ENCODE measurements around the gene CEACAM19. TPM values are rescaled to one million over a fixed set of nuclear protein-coding genes. Genes with fewer than 3 reads are reported as not detected.

CEACAM19 gene
- total and polyA plus RNA-seq, 10 donors = 1.0 to 6.8 (median 3.7) TPM

DNA sequence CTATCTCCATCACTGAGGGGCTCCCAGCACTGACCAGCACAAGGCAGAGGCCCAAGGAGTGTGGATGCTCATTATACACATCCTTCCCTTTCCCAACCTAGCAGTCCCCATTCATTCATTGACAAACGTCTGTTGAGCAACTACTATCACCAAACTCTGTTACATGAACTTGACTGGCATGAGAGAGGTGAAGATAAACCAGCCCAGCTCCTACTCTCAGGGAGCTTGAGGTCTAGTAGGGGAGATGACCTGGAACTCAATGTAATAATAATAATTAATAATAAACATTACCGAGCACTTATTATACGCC is 18.8 kb downstream of the CEACAM19 start:
- 77 to 94% (median 81%) methylated on average over 3 of the region's 3 CpGs for WGBS, 5 donors
- TF ChIP-seq POLR2A (IDR thresholded peaks at IDR 0.05) = no peak
- TF ChIP-seq, protein P1, sequence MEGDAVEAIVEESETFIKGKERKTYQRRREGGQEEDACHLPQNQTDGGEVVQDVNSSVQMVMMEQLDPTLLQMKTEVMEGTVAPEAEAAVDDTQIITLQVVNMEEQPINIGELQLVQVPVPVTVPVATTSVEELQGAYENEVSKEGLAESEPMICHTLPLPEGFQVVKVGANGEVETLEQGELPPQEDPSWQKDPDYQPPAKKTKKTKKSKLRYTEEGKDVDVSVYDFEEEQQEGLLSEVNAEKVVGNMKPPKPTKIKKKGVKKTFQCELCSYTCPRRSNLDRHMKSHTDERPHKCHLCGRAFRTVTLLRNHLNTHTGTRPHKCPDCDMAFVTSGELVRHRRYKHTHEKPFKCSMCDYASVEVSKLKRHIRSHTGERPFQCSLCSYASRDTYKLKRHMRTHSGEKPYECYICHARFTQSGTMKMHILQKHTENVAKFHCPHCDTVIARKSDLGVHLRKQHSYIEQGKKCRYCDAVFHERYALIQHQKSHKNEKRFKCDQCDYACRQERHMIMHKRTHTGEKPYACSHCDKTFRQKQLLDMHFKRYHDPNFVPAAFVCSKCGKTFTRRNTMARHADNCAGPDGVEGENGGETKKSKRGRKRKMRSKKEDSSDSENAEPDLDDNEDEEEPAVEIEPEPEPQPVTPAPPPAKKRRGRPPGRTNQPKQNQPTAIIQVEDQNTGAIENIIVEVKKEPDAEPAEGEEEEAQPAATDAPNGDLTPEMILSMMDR (IDR thresholded peaks at IDR 0.05 in 8 of 11, conservative IDR thresholded peaks at IDR 0.05 in 3 of 11) = no peak
- no peak for TF ChIP-seq POLR2AphosphoS5 (IDR thresholded peaks at IDR 0.05)
- H3K9me3 ChIP-seq = no peaks in the 10 kb centered on the region
- H3K36me3 ChIP-seq = no peaks in the 10 kb centered on the region
- no peak overlapping the region for H3K4me3 ChIP-seq
- DNase-seq = no peak
- H3K27ac ChIP-seq = peak overlapping the region in 3 of 8 donors; percentile 3 to 25 (median 5)
- H3K4me1 ChIP-seq = peaks cover 14 to 94% (median 61%) of the 10 kb centered on the region in 6 donors
- intact Hi-C loops (cut with DNase I; ENCODE audit: low total_unique reads) = no loop called here
- peaks cover 0 to 8% (median 0%) of the 10 kb centered on the region in 7 donors for H3K27me3 ChIP-seq (replicated peaks in 1 of 7)

DNA sequence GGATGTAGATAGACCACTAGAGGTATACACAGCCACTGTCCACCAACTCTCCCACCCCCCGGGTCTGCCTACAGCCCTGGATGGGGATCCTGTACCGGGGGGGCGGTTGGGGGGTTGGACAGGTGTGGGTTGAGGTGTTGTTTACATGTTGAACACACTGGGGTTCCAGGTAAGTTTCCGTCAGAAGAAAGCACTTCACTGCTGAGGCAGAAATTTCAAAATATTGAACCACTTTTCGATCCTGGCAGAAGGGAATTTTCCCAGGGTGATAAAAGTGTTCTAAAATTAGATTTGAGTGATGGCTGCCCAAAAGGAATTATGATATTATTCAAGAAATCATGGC is 21.1 kb downstream of the CEACAM19 start:
- no peak for DNase-seq
- WGBS, 5 donors = 14 to 27% (median 18%) methylated on average over 5 of the region's 5 CpGs
- no peaks in the 10 kb centered on the region for H3K36me3 ChIP-seq
- H3K9me3 ChIP-seq = no peaks in the 10 kb centered on the region
- H3K4me3 ChIP-seq = peak overlapping the region in 1 of 8 donors; percentile 33
- TF ChIP-seq POLR2AphosphoS5 (IDR thresholded peaks at IDR 0.05) (no peak), POLR2A (IDR thresholded peaks at IDR 0.05) (no peak)
- TF ChIP-seq, protein P1 (IDR thresholded peaks at IDR 0.05 in 8 of 11, conservative IDR thresholded peaks at IDR 0.05 in 3 of 11) = no peak
- H3K4me1 ChIP-seq = peaks cover 14 to 74% (median 45%) of the 10 kb centered on the region in 6 donors
- intact Hi-C loops (cut with DNase I; ENCODE audit: low total_unique reads) = no loop called here
- peak overlapping the region; percentile 2 to 80 (median 64) for H3K27ac ChIP-seq
- H3K27me3 ChIP-seq (replicated peaks in 1 of 7) = peaks cover 0 to 14% (median 0%) of the 10 kb centered on the region in 7 donors

DNA sequence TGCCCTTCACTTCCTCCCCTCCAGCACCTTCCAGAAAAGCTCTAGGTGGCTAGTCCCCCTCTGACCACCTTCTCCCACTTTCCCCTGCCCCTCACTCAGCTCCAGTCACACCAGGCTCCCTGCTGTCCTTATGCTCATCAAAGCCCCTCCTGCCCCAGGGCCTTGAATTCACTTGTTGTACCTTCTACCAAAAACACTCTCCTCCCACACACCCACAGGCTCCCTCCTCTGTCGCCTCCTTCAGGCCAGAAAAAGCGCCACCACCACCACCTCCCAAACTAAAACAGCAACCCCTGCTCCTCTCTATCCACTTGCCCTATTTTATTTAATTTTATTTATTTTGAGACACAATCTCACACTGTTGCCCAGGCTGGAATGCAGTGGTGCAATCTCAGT is 22.9 kb downstream of the CEACAM19 start:
- 76 to 89% (median 84%) methylated on average over 2 of the region's 2 CpGs for WGBS, 5 donors
- H3K9me3 ChIP-seq = no peaks in the 10 kb centered on the region
- H3K4me3 ChIP-seq = no peak overlapping the region
- DNase-seq = no peak
- H3K27ac ChIP-seq = peak overlapping the region in 3 of 8 donors; percentile 48 to 61 (median 60)
- peaks cover 0 to 14% (median 0%) of the 10 kb centered on the region in 7 donors for H3K27me3 ChIP-seq (replicated peaks in 1 of 7)
- H3K36me3 ChIP-seq = no peaks in the 10 kb centered on the region
- intact Hi-C loops (cut with DNase I; ENCODE audit: low total_unique reads) = no loop called here
- TF ChIP-seq POLR2A (IDR thresholded peaks at IDR 0.05) (no peak), POLR2AphosphoS5 (IDR thresholded peaks at IDR 0.05) (no peak)
- TF ChIP-seq, protein P1 (IDR thresholded peaks at IDR 0.05 in 8 of 11, conservative IDR thresholded peaks at IDR 0.05 in 3 of 11) = peak in 2 of 11 experiments; percentile 15 to 24
- H3K4me1 ChIP-seq = peaks cover 14 to 55% (median 35%) of the 10 kb centered on the region in 6 donors

DNA sequence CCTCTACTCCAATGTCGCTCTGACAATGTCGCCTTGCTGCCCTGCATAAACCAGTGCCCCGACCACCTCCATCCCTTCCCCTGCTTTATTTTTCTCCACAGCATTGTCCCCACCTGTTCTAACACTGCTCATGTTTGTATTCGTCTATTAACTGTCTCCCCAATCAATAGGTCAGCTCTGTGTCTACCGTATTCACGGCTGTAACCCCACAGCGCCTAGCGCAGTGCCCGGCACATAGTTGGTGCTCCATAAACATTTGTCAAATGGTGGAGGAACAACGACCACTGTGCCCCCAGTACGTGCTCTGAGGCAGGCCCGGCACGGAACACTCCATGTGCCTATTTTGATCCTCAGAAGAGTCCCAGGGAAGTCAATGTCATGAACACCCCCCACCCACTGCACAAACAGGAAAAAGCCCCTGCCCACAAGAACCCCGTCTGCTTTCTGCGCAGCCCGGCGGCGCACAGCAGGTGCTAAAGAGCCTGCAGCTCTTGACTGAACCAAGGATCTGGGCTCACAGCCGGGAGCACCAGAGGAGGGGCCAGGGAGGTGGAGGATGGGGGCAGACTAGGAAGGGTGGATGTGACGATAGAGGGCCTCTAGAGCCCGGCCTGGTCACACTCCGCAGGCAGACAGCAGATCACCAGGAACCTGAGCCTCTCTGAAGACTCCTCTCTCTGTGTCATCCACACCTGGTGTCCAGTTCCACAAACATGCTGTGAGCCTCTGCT is 25.8 kb downstream of the CEACAM19 start:
- H3K27ac ChIP-seq = no peak overlapping the region

More for the DNA sequence above, 25.8 kb downstream of the CEACAM19 start:
- WGBS, 5 donors = 45 to 60% (median 52%) methylated on average over 22 of the region's 22 CpGs
- no peak for DNase-seq
- peaks cover 7 to 31% (median 15%) of the 10 kb centered on the region in 6 donors for H3K4me1 ChIP-seq
- no peak overlapping the region for H3K4me3 ChIP-seq
- intact Hi-C loops (cut with DNase I; ENCODE audit: low total_unique reads) = no loop called here
- no peaks in the 10 kb centered on the region for H3K36me3 ChIP-seq
- peaks cover 0 to 14% (median 0%) of the 10 kb centered on the region in 7 donors for H3K27me3 ChIP-seq (replicated peaks in 1 of 7)
- TF ChIP-seq POLR2AphosphoS5 (IDR thresholded peaks at IDR 0.05) = no peak
- TF ChIP-seq POLR2A (IDR thresholded peaks at IDR 0.05) = no peak
- TF ChIP-seq, protein P1 (IDR thresholded peaks at IDR 0.05 in 8 of 11, conservative IDR thresholded peaks at IDR 0.05 in 3 of 11) = no peak
- no peaks in the 10 kb centered on the region for H3K9me3 ChIP-seq

All from spleen (tissue), 11 donors.